ENCODE results near the gene SETBP1. TPM values are rescaled to one million over a fixed set of nuclear protein-coding genes. Genes with fewer than 3 reads are reported as not detected.

SETBP1 gene
- total and polyA plus RNA-seq, 2 of the 13 experiments (the other 11 are each of a cell fraction or from before 2014, with no cell fraction given): 0.18 to 0.65 TPM

DNA sequence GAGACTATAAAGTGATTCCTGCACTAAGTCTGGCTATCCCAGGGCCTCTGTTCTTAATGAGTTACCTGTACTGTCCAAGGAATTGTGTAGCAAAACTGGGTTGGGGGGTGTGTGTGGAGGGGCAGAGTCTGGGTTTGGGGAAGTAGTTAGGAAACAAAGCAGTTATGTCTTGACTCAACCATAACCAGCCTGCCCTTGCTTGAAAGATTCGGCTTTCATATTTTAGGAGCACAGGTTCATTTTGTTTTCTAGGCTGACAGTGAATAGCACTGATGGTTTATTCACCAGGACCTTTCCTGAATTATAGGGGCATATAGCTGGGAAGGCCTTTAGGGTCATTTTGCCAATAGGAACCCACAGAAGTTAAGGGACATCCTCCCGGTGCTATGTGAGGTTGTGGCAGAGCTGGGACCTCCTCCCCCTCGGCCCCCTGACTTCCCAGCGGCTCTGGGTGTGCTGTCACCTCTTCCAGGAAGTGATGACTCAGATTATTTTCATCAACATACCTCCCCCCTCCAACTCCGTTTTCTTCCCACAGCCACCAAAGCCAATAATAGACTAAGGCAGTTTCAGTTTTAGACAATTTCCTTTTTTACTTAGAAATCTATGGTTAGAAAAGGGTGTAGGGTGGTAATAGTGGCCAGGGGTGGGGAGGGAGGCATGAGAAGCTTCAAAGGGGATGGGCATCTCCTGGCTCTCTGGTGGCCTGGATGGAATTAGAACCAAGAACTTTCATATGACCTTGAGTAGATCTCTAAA, 44.8 kb downstream of the SETBP1 start:
- no peak overlapping the region for H3K9ac ChIP-seq (ENCODE audit: insufficient read depth, low read depth, low read length)
- no peak overlapping the region for H2AFZ ChIP-seq (ENCODE audit: low read length)
- H3K9me3 ChIP-seq (ENCODE audit: low read length): no peaks in the 10 kb centered on the region
- intact Hi-C loops (cut with micrococcal nuclease; ENCODE audit: unreplicated experiment): no loop called here
- no peaks in the 10 kb centered on the region for H3K36me3 ChIP-seq (replicated peaks in 1 of 2; ENCODE audit: control insufficient read depth in 1 of 2, insufficient read depth in 2 of 2, low read length in 2 of 2)
- no peak overlapping the region for H3K27ac ChIP-seq (ENCODE audit: extremely low read length, insufficient read depth, low read length)
- no peaks in the 10 kb centered on the region for H3K27me3 ChIP-seq (ENCODE audit: control insufficient read depth in 1 of 2, insufficient read depth in 2 of 2, low read length in 2 of 2)
- TF ChIP-seq FOSL2 (CRISPR knock-in tag; IDR thresholded peaks at IDR 0.05) (peak; percentile 76), AKAP8 (CRISPR knock-in tag; IDR thresholded peaks at IDR 0.05) (no peak), EEA1 (CRISPR knock-in tag; IDR thresholded peaks at IDR 0.05; ENCODE audit: borderline replicate concordance) (no peak), MAFF (IDR thresholded peaks at IDR 0.05; ENCODE audit: low read depth, low read length) (peak; percentile 72), MAFK (conservative IDR thresholded peaks at IDR 0.05 in 1 of 2, IDR thresholded peaks at IDR 0.05 in 1 of 2; ENCODE audit: low read length in 2 of 2) (peak; percentile 62 to 78)
- TF ChIP-seq, protein P1, sequence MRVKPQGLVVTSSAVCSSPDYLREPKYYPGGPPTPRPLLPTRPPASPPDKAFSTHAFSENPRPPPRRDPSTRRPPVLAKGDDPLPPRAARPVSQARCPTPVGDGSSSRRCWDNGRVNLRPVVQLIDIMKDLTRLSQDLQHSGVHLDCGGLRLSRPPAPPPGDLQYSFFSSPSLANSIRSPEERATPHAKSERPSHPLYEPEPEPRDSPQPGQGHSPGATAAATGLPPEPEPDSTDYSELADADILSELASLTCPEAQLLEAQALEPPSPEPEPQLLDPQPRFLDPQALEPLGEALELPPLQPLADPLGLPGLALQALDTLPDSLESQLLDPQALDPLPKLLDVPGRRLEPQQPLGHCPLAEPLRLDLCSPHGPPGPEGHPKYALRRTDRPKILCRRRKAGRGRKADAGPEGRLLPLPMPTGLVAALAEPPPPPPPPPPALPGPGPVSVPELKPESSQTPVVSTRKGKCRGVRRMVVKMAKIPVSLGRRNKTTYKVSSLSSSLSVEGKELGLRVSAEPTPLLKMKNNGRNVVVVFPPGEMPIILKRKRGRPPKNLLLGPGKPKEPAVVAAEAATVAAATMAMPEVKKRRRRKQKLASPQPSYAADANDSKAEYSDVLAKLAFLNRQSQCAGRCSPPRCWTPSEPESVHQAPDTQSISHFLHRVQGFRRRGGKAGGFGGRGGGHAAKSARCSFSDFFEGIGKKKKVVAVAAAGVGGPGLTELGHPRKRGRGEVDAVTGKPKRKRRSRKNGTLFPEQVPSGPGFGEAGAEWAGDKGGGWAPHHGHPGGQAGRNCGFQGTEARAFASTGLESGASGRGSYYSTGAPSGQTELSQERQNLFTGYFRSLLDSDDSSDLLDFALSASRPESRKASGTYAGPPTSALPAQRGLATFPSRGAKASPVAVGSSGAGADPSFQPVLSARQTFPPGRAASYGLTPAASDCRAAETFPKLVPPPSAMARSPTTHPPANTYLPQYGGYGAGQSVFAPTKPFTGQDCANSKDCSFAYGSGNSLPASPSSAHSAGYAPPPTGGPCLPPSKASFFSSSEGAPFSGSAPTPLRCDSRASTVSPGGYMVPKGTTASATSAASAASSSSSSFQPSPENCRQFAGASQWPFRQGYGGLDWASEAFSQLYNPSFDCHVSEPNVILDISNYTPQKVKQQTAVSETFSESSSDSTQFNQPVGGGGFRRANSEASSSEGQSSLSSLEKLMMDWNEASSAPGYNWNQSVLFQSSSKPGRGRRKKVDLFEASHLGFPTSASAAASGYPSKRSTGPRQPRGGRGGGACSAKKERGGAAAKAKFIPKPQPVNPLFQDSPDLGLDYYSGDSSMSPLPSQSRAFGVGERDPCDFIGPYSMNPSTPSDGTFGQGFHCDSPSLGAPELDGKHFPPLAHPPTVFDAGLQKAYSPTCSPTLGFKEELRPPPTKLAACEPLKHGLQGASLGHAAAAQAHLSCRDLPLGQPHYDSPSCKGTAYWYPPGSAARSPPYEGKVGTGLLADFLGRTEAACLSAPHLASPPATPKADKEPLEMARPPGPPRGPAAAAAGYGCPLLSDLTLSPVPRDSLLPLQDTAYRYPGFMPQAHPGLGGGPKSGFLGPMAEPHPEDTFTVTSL (CRISPR knock-in tag; IDR thresholded peaks at IDR 0.05; ENCODE audit: borderline replicate concordance): no peak
- H3K4me3 ChIP-seq (replicated peaks in 1 of 3; ENCODE audit: insufficient read depth in 1 of 3, low read depth in 2 of 3, low read length in 3 of 3): no peak overlapping the region
- H3K79me2 ChIP-seq (ENCODE audit: insufficient read depth, low read length): no peaks in the 10 kb centered on the region
- H4K20me1 ChIP-seq (ENCODE audit: insufficient read depth, low read length): no peaks in the 10 kb centered on the region
- in situ Hi-C loops (cut with HindIII; ENCODE audit: extremely low pct_ligation_motif_present, low pct_unique_long_range_greater_than_20kb): no loop called here
- ChIA-PET CTCF (ENCODE audit: low intra/inter-chr PET ratio, low total read pairs) (no interaction called here), POLR2A (no interaction called here)
- FAIRE-seq (no peak), ATAC-seq (no peak), DNase-seq (ENCODE audit: low spot score) (no peak)
- no peaks in the 10 kb centered on the region; the same call in 1 of the 2 replicates for H3K4me1 ChIP-seq (ENCODE audit: insufficient read depth, low read length)
- BruUV-seq (replicated peaks): no TSS peak
- no peak overlapping the region for H3K4me2 ChIP-seq (ENCODE audit: low read depth, low read length)
- WGBS (ENCODE audit: low lambda C conversion rate): 19% methylated on average over 5 of the region's 5 CpGs
